ENCODE data around the gene AP1M1. TPM values are rescaled to one million over a fixed set of nuclear protein-coding genes. Genes with fewer than 3 reads are reported as not detected.

AP1M1 gene
- polyA plus RNA-seq, 3 donors = 103 to 134 (median 133) TPM

GRCh38 chr19:16188521-16188920, 9.2 kb upstream of the AP1M1 start:
- H3K4me3 ChIP-seq (replicated peaks in 1 of 3; ENCODE audit: low read depth in 2 of 3, low read length in 3 of 3) = no peak overlapping the region
- H3K9me3 Mint-ChIP-seq = no peaks in the 10 kb centered on the region
- WGBS (ENCODE audit: insufficient coverage) = 100% methylated on average over 2 of the region's 3 CpGs
- no peak for DNase-seq
- H3K27ac Mint-ChIP-seq = peak overlapping the region in 4 of 7 donors; percentile 6 to 65 (median 24)
- no peaks in the 10 kb centered on the region for H3K27me3 ChIP-seq (ENCODE audit: control insufficient read depth in 2 of 2, insufficient read depth in 2 of 2, low read length in 2 of 2)
- H2AFZ ChIP-seq (ENCODE audit: insufficient read depth, low read depth, low read length, poor library complexity, severe bottlenecking) = no peak overlapping the region
- peaks cover 55% of the 10 kb centered on the region for H4K20me1 ChIP-seq (ENCODE audit: insufficient read depth, low read length)
- H3K27me3 Mint-ChIP-seq (ENCODE audit: low read depth in 3 of 3) = no peaks in the 10 kb centered on the region
- H3K4me1 Mint-ChIP-seq = peaks cover 20% of the 10 kb centered on the region
- peaks cover 14 to 17% of the 10 kb centered on the region in 2 donors for H3K4me1 ChIP-seq (ENCODE audit: control insufficient read depth in 1 of 2, insufficient read depth in 2 of 2, low read length in 2 of 2)
- intact Hi-C loops (cut with micrococcal nuclease) = loop anchor here in 1 of 2 donors (5.0 to 10.0 kb wide), 2 partner anchors 146 to 564 kb away; no protein-coding TSS in a partner anchor
- no peak overlapping the region for H3K4me2 ChIP-seq (replicated peaks; ENCODE audit: extremely low read depth, low read length, poor library complexity, severe bottlenecking)
- H3K4me3 Mint-ChIP-seq = peak overlapping the region in 1 of 2 donors; percentile 64
- peaks cover 51% of the 10 kb centered on the region for H3K79me2 ChIP-seq (ENCODE audit: insufficient read depth, low read length)
- peak overlapping the region in 1 of 2 donors; percentile 8 for H3K27ac ChIP-seq (ENCODE audit: low read depth in 1 of 2, low read length in 2 of 2)
- TF ChIP-seq CTCF (IDR thresholded peaks at IDR 0.05) = no peak
- H3K9ac ChIP-seq (ENCODE audit: insufficient read depth, low read length, poor library complexity, severe bottlenecking) = no peak overlapping the region
- no peaks in the 10 kb centered on the region for H3K9me3 ChIP-seq (replicated peaks in 1 of 2; ENCODE audit: control insufficient read depth in 1 of 2, insufficient read depth in 1 of 2, low read length in 2 of 2)
- H3K36me3 Mint-ChIP-seq = peaks cover 51 to 72% of the 10 kb centered on the region in 2 donors
- H3K36me3 ChIP-seq (replicated peaks in 1 of 2; ENCODE audit: control insufficient read depth in 1 of 2, insufficient read depth in 2 of 2, low read length in 2 of 2) = peaks cover 48 to 60% of the 10 kb centered on the region in 2 donors

- WGBS (ENCODE audit: insufficient coverage) = 65% methylated on average over 6 of the region's 6 CpGs
- intact Hi-C loops (cut with micrococcal nuclease) = no loop called here
- no peak overlapping the region for H3K27ac ChIP-seq (ENCODE audit: low read depth in 1 of 2, low read length in 2 of 2)
- H4K20me1 ChIP-seq (ENCODE audit: insufficient read depth, low read length) = peaks cover 55% of the 10 kb centered on the region
- peaks cover 55 to 83% of the 10 kb centered on the region in 2 donors for H3K36me3 Mint-ChIP-seq
- H3K4me1 Mint-ChIP-seq = peaks cover 17% of the 10 kb centered on the region
- no peak overlapping the region for H3K4me3 ChIP-seq (replicated peaks in 1 of 3; ENCODE audit: low read depth in 2 of 3, low read length in 3 of 3)
- no peak for DNase-seq
- no peaks in the 10 kb centered on the region for H3K9me3 ChIP-seq (replicated peaks in 1 of 2; ENCODE audit: control insufficient read depth in 1 of 2, insufficient read depth in 1 of 2, low read length in 2 of 2)
- H3K27ac Mint-ChIP-seq = peak overlapping the region in 2 of 7 donors; percentile 64 to 65
- no peaks in the 10 kb centered on the region for H3K27me3 ChIP-seq (ENCODE audit: control insufficient read depth in 2 of 2, insufficient read depth in 2 of 2, low read length in 2 of 2)
- no peak overlapping the region for H2AFZ ChIP-seq (ENCODE audit: insufficient read depth, low read depth, low read length, poor library complexity, severe bottlenecking)
- H3K9me3 Mint-ChIP-seq = no peaks in the 10 kb centered on the region
- peaks cover 50% of the 10 kb centered on the region for H3K79me2 ChIP-seq (ENCODE audit: insufficient read depth, low read length)
- no peak overlapping the region for H3K4me3 Mint-ChIP-seq
- no peak overlapping the region for H3K4me2 ChIP-seq (replicated peaks; ENCODE audit: extremely low read depth, low read length, poor library complexity, severe bottlenecking)
- H3K36me3 ChIP-seq (replicated peaks in 1 of 2; ENCODE audit: control insufficient read depth in 1 of 2, insufficient read depth in 2 of 2, low read length in 2 of 2) = peaks cover 51 to 69% of the 10 kb centered on the region in 2 donors
- H3K9ac ChIP-seq (ENCODE audit: insufficient read depth, low read length, poor library complexity, severe bottlenecking) = no peak overlapping the region
- TF ChIP-seq CTCF (IDR thresholded peaks at IDR 0.05) = no peak
- no peaks in the 10 kb centered on the region for H3K27me3 Mint-ChIP-seq (ENCODE audit: low read depth in 3 of 3)
- peaks cover 9 to 12% of the 10 kb centered on the region in 2 donors for H3K4me1 ChIP-seq (ENCODE audit: control insufficient read depth in 1 of 2, insufficient read depth in 2 of 2, low read length in 2 of 2)
Observed at GRCh38 chr19:16190198-16190597, 7.5 kb upstream of the AP1M1 start.
